ENCODE data around the gene RNF4.
"Not testable (repeated sequence)": the region's sequence is repeated elsewhere in the genome, so short reads cannot be mapped to it uniquely, and the experiment has no call there.

DNA sequence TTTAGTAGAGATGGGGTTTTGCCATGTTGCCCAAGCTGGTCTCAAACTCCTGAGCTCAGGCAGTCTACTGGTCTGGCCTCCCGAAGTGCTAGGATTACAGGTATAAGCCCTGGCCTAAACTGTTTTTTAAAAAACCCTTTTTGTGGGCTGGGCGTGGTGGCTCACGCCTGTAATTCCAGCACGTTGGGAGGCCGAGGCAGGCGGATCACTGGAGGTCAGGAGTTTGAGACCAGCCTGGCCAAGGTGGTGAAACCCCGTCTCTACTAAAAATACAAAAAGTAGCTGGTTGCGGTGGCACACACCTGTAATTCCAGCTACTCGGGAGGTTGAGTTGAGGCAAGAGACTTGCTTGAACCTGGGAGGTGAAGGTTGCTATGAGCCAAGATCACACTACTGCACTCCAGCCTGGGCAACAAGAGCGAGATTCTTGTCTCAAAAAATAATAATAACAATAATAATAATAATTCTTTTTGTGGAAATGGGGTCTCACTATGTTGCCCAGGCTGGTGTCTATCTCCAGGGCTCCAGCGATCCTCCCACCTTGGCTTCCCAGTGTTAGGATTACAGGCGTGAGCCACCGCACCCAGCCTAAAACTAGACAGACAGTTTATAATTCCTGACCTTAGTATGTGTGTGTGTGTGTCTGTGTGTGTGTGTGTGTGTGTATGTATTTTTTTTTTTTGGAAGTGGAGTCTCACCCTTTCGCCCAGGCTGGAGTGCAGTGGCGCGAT is 78.2 kb downstream of the RNF4 start:
- not testable (repeated sequence) for TF ChIP-seq CTCF (IDR thresholded peaks at IDR 0.05; ENCODE audit: insufficient read depth, low read length); GABPA (IDR thresholded peaks at IDR 0.05; ENCODE audit: low read depth)

Measured in HL-60 (cell line).